K562 (cell line): Measurements from ENCODE around the gene CFL1.

Experiments used
- EZH2 ChIP-seq: IDR thresholded peaks from 2 replicates; pipeline ENCODE4 v1.6.1; 2012; ENCODE audit warnings: low read depth, mild to moderate bottlenecking, inconsistent platforms, low read length, borderline replicate concordance
- FOXM1 ChIP-seq, 2 experiments: fragments of 450-650 bp in 1 of 2; sonication (generic) in 1 of 2; formaldehyde crosslinking in 1 of 2; IDR thresholded peaks; 2 replicates each; pipeline versions ENCODE4 v1.6.1 to v1.9.0; 2017 to 2022; ENCODE audit warnings: low read depth in 2 of 2, mild to moderate bottlenecking in 2 of 2, missing genetic modification reagents in 1 of 2, moderate library complexity in 1 of 2
- NRF1 ChIP-seq, 2 experiments: fragments of 450-650 bp; IDR thresholded peaks in 1 of 2; conservative IDR thresholded peaks in 1 of 2; 2 replicates each; pipeline ENCODE4 v1.6.1; 2014; ENCODE audit warnings: mild to moderate bottlenecking in 2 of 2
- PHB ChIP-seq: fragments of 250-450 bp; sonication (Bioruptor Pico); IDR thresholded peaks from 2 replicates; pipeline ENCODE4 v1.5.0; 2021
- POLR2AphosphoS5 ChIP-seq: IDR thresholded peaks from 2 replicates; pipeline ENCODE4 v1.6.1; 2011; ENCODE audit warnings: mild to moderate bottlenecking, low read depth, low read length, moderate library complexity; ENCODE audit not compliant: control insufficient read depth, insufficient read depth
- SETDB1 ChIP-seq: IDR thresholded peaks from one replicate; pipeline ENCODE4 v1.6.1; 2012; ENCODE audit warnings: low read length, control low read depth, inconsistent platforms
- SMARCA5 ChIP-seq: fragments of 450-650 bp; IDR thresholded peaks from 2 replicates; pipeline ENCODE4 v1.6.1; 2016
- SOX6 ChIP-seq: fragments of 450-650 bp; IDR thresholded peaks from 2 replicates; pipeline ENCODE4 v1.6.1; 2014; ENCODE audit warnings: mild to moderate bottlenecking
- ZNF695 ChIP-seq: fragments of 450-650 bp; formaldehyde crosslinking; IDR thresholded peaks from 2 replicates; pipeline ENCODE4 v1.4.0; 2020; ENCODE audit warnings: mild to moderate bottlenecking, moderate library complexity
- TF ChIP-seq, protein P1 (sequence below), 2 experiments: fragments of 450-650 bp in 1 of 2; sonication (generic) in 1 of 2; formaldehyde crosslinking in 1 of 2; IDR thresholded peaks; 2 replicates each; pipeline versions ENCODE4 v1.7.1 to v1.9.0; 2016 to 2022; ENCODE audit warnings: inconsistent platforms in 1 of 2, mild to moderate bottlenecking in 1 of 2, missing genetic modification reagents in 1 of 2
- TF ChIP-seq, protein P2 (sequence below), 3 experiments: IDR thresholded peaks in 2 of 3; conservative IDR thresholded peaks in 1 of 3; 2 replicates each; pipeline ENCODE4 v1.5.1; 2011 to 2012; ENCODE audit warnings: low read length in 3 of 3, mild to moderate bottlenecking in 3 of 3, control low read depth in 2 of 3, improper control_type of control experiment in 1 of 3, inconsistent platforms in 1 of 3, low read depth in 1 of 3, mixed read lengths in 1 of 3, moderate library complexity in 1 of 3; ENCODE audit not compliant: insufficient read depth in 2 of 3

DNA sequence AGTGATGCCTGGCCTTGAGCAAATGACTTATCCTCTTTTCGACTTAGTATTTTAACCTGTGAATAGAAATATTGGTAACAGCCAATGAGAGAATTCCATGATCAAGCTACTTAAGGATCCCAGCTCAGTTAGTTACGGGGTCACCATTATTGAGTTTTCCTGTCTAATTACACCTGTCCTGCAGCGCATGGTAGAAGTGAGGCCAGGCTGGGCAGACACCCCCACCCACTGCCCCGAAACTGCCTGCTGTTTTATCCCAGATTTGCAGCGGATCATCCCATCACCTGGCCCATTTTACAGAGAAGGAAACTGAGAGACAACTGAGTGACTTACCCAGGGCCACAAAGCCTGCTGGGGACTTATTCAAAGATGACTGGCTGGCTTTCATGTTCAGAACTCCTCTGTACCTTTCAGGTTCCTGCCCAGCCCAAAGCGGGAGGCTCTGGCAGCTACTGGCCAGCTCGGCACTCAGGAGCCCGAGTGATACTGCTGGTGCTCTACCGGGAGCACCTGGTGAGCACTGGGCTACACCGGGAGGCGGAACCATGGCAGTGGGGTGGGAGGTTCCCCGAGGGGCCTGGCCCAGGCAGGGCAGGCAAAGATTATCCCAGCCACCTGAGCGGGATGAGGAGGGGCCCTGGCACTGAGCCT lies 3.7 kb upstream of the CFL1 start:
- TF ChIP-seq ZNF695 (CRISPR knock-in tag) (no peak), FOXM1 (IDR thresholded peaks at IDR 0.05; ENCODE audit: low read depth) (no peak), FOXM1 (CRISPR knock-in tag; IDR thresholded peaks at IDR 0.05; ENCODE audit: low read depth) (no peak), SMARCA5 (no peak), NRF1 (conservative IDR thresholded peaks at IDR 0.05 in 1 of 2, IDR thresholded peaks at IDR 0.05 in 1 of 2) (no peak), POLR2AphosphoS5 (no peak), SETDB1 (no peak), SOX6 (no peak), EZH2 (no peak), PHB (CRISPR knock-in tag) (no peak)
- TF ChIP-seq, protein P1, sequence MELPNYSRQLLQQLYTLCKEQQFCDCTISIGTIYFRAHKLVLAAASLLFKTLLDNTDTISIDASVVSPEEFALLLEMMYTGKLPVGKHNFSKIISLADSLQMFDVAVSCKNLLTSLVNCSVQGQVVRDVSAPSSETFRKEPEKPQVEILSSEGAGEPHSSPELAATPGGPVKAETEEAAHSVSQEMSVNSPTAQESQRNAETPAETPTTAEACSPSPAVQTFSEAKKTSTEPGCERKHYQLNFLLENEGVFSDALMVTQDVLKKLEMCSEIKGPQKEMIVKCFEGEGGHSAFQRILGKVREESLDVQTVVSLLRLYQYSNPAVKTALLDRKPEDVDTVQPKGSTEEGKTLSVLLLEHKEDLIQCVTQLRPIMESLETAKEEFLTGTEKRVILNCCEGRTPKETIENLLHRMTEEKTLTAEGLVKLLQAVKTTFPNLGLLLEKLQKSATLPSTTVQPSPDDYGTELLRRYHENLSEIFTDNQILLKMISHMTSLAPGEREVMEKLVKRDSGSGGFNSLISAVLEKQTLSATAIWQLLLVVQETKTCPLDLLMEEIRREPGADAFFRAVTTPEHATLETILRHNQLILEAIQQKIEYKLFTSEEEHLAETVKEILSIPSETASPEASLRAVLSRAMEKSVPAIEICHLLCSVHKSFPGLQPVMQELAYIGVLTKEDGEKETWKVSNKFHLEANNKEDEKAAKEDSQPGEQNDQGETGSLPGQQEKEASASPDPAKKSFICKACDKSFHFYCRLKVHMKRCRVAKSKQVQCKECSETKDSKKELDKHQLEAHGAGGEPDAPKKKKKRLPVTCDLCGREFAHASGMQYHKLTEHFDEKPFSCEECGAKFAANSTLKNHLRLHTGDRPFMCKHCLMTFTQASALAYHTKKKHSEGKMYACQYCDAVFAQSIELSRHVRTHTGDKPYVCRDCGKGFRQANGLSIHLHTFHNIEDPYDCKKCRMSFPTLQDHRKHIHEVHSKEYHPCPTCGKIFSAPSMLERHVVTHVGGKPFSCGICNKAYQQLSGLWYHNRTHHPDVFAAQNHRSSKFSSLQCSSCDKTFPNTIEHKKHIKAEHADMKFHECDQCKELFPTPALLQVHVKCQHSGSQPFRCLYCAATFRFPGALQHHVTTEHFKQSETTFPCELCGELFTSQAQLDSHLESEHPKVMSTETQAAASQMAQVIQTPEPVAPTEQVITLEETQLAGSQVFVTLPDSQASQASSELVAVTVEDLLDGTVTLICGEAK (IDR thresholded peaks at IDR 0.05), result no peak
- TF ChIP-seq, protein P1 (CRISPR knock-in tag; IDR thresholded peaks at IDR 0.05), result no peak
- TF ChIP-seq, protein P2, sequence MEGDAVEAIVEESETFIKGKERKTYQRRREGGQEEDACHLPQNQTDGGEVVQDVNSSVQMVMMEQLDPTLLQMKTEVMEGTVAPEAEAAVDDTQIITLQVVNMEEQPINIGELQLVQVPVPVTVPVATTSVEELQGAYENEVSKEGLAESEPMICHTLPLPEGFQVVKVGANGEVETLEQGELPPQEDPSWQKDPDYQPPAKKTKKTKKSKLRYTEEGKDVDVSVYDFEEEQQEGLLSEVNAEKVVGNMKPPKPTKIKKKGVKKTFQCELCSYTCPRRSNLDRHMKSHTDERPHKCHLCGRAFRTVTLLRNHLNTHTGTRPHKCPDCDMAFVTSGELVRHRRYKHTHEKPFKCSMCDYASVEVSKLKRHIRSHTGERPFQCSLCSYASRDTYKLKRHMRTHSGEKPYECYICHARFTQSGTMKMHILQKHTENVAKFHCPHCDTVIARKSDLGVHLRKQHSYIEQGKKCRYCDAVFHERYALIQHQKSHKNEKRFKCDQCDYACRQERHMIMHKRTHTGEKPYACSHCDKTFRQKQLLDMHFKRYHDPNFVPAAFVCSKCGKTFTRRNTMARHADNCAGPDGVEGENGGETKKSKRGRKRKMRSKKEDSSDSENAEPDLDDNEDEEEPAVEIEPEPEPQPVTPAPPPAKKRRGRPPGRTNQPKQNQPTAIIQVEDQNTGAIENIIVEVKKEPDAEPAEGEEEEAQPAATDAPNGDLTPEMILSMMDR (IDR thresholded peaks at IDR 0.05 in 2 of 3, conservative IDR thresholded peaks at IDR 0.05 in 1 of 3; ENCODE audit: insufficient read depth in 2 of 3, low read depth in 1 of 3, low read length in 3 of 3), result no peak
